HG02970 (cell line): ENCODE data around the gene SRGAP3.

Experiments
- ATAC-seq: cut with Tn5 transposase; IDR thresholded peaks from one replicate; pipeline ENCODE4 v1.9.1; 2021; ENCODE audit warnings: mild to moderate bottlenecking, moderate library complexity, moderate number of reproducible peaks; ENCODE audit not compliant: unreplicated experiment, low FRiP score

The SRGAP3 gene

DNA sequence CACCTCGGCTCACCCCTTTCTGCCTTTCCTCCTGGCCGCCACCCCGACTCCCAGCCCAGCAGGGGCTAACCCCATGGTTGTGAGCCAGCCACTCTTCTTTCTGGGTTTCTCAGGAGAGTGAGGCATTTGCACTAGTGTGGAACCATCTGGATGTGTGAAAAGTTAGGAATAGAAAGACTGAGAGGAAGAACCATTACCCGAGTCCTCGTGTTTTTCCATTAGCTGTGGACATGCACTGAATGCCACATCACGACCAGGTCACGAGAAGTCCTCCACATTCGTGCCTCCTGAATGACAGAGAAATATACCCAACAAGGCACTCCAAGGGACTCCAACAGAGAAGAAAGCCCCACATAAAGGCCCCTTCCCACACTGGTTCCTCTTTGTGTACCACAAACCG, 268.1 kb downstream of the SRGAP3 start:
- ATAC-seq = no peak

DNA sequence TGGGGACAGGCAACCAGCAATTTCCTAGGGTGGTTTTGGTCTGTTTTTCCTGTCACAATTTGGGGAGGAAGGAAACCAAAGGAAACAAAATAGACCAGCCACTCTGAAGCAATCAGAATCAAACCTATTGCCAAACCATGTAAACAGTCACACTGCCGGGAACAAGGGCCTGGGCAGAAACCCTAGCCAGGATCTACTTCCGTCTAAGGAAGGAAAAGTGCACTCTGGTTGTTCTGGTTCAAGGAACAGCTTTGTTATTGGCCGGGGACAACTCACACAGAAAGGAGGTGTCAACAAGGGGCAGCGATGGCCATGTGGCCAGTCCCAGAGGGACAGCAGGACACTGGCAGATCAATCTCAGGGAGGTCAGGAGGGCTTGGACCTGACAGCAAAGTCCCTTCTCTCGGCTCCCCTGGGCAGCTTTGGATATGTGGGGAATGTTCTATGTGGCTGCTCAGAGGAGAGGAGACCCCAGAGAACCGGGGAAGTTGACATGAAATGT, 268.6 kb downstream of the SRGAP3 start:
- no peak for ATAC-seq

DNA sequence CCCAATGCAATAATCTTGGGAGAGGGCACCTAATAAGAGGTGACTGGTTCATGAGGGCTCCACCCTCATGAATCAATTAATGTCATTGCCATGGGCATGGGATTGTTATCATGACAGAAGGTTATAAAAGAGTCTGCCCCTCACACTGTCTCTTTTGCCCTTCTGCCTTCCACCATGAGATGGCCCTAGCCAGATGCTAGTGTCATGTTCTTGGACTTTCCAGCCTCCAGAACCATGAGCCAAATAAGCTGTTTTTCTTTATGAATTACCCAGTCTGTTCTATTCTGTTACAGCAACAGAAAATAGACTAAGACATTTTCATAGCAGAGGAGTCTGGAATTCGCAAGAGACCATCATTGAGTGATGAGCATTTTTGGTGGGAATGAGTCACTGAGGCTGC, 270.2 kb downstream of the SRGAP3 start:
- ATAC-seq = no peak

DNA sequence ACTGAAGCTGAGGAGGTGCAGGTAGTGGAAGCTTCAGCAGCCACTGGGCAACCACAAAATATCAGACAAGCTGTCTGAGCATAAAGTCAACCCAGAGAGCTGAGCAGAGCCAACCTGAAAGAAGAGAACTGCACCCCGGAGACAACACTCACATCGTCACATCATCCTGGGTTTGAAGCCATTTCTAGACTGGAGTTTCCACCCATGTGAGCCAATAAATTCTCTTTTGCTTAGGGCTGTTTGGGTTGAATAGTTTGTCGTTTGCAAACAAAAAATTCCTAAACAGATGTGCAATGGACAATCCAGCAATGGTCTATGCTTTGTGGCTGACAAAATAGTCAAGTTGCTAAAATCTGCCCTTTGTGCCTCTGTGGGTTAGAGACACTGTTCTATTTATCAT, 270.9 kb downstream of the SRGAP3 start:
- no peak for ATAC-seq

DNA sequence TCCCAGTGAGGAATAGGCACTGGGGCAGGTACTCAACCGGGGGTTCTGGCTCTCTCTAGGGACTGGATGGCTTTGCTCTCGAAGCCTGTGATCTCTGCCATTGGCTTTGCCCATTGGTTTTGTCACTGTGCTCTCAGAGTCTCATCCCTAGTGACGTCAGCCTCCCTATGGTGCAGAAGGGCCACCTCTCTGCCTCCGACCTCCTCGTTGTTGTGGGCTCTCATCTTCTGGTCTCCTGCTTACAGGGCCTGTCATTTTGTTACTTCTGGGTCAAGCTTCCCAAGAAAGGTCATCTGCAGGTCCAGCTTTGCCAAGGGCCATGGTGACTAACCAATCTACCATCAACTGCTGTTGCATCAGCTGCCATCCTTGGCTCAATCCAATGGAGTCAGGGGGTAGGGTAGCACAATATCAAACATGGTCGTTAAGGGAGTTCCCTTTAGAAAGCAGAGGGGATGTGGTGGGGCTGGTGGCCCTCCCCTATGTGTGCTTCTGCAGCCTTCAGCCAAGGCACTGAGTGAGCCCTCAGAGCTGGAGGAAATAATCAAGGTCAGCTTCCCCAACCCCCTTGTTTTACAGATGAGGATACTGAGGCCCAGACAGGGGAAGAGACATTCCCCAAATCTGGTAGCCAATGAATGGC, 272.8 kb downstream of the SRGAP3 start:
- ATAC-seq = no peak

DNA sequence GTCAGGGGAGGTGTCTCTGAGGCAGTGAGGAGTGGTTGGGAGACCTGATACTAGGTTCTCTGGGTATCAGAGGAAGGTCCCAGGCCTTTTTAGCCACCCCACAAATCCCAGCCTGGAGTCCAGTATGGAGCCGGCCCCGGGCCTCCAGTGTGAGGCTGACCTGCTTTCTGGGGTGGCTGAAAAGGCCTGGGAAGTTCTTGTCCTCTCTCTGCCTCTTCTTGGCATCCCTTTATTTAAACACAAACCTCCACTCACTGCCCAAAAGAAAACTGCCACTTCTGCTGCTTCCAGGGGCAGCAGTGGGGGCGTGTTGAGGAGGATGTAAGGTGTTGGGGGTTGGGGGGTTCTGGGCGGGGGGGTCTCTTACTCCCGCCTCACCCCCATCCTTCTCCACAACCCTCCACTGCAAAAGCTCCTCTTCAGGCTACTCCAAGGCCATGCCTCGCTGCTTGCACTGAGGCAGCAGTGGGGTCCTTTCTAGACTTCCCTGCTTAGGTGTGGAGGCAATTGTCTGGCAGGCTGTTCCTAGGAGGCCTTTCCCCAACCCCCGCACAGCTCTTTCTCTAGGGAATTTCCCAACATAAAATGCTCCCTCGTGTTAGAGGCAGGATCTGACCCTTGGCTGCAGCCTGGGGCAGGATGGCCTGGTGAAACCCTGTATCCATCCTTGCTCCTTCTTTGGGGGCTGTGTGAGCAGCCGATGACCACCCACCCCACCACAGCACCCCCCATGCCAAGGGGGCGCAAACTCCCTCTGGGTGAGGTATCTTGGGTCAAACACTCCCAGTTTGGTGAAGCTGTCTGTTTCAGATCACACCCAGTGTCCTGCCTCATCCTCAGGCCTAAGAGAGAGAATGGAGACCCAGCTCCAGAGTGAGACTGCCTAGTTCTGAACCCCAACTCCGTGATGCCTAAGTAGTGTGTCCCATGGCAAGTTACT, 274.1 kb downstream of the SRGAP3 start:
- ATAC-seq = no peak

DNA sequence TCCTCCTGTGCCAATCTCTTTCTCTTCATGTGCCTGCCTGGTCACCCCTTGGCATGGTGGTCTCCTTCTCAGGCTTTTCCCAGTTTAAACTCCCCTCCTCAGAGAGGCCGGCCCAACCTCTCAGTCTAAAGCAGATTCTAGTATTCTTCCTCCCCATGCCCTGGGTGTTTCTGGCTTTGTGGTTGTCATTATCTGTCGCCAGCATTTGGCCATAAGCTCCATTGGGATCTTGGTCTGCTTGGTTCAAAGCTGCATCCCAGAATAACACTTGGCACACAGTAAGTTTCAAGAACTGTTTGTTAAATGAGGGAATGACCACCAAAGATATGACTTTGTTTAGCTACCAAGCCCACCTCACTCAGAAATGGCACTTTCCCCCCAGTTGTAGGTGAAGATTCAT, 275.0 kb downstream of the SRGAP3 start:
- no peak for ATAC-seq

DNA sequence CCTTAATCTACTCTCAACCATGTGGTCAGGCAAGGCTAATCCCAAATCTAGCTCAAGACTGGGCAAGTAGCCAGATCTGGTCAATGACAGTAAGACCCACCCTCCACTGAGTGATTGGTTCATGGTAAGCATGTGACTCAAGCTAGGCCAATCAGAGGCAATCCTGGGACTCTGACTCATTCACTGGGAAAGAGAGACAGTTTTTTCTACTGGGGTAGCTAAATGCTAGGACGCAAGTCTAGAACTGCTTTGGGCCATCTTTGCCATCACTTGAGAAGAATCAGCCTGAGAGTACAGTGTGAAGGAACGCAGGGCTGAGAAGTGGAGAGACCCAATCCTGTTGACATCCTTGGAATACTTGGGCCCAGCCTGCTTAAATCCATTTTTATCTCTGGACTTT, 276.8 kb downstream of the SRGAP3 start:
- no peak for ATAC-seq

DNA sequence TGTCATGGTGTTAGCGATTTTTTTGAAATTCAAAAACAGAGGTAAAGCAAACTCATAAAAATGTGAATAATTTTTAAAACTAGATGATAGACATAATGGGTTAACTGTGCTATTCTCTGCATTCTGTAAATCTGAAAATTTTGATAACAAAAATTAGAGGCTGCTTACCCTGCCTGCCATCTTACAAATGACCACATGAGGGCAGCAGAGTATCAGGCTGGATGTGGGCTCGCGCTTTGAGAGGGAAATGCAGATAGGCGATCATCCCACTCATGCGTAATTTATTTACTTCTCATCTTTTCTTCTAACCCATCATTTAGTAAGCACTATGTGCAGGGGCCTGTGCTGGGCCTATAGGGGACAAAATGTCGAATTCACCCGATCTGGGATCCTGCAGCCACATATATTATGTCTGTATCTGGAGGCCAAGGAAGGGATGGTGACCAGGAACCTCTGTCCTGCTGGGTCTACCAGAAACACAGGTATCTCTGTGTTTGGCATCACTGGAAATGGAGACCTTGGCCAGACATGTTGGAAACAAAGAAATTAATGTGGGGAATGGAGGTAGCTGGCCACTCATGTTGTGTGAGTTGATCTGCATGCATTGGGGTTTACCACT, 278.4 kb downstream of the SRGAP3 start:
- ATAC-seq = no peak

DNA sequence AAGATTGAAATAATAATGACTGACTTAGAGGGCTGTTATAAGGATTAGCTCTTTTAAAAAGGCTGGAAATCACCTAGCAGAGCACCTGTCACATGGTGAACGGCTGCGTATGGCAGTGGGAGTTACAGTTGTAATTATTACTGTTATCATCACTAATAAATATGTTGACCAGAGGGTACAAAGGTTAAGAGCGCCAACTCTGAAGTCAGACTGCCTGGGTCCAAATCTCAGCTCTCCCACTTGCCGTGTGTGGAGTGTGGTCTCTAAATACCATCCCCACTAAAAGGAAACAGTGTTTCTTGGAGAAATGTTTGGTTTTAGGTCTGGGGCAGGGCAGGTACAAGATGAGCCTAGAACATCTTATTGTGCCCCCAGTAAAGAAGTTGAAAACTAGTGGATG, 280.2 kb downstream of the SRGAP3 start:
- no peak for ATAC-seq

DNA sequence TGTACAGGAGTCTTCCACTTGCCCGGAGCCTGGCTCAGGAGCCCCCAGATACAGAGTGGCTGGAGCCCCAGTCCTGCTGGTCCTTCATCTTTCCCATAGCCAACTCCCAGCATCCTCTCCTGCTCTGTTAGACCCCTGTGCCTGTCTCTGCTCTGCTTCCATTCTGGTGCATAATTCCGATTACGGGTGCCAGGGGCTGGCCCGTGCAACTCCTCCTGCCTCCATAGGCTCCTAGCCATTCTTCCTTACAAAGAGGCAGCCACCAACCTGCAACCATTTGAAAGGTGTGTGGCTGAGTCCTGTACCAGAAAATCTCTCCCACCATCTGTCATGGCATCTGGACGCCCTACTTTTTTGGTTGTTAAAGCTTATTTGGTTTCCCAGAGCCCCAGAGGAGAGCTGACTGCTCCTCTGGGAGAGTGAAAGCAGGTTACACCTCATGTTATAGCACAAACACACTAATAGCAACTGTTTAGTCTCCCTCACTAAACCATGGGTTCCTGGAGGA, 281.0 kb downstream of the SRGAP3 start:
- ATAC-seq = no peak

DNA sequence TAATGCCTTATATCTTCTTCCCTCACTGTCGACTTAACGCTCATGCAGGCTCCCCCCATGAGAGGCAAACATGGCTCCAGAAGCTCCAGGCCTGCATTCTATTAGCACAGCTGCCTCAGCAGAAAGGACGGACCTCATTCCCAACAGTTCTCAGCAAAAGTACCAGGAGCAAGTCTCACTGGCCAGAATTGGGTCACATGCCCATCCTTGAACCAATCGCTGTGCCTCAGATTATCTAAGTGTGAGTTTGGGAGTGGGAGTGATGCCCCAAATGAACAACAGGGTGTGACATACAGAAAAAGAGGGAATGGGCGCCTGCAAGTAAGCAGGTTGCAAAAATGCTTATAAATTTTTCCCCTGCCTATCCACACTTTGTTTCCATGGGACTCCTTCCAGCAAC, 281.9 kb downstream of the SRGAP3 start:
- ATAC-seq = no peak

DNA sequence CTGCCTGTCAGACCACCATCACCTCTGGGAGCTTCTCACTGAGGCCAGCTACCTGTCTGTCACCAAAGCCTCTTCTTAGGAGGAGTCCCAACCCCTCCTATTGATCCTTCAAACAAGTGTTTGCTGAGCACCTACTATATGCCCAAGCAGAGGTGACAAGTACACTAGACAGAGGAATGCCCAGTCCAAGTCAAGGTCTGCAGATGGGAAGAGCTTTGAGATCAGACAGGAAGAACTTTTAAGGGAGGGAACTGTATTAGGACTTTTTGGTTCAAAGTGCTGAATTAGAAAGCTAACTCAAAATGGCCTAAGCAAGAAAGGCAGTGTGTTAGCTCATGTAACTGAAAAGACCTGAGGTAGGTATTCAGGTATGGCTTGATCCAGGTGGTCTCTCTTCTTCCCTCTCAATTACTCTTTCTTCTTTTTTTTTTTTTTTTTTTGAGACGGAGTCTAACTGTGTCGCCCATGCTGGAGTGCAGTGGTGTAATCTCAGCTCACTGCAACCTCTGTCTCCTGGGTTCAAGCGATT, 282.6 kb downstream of the SRGAP3 start:
- ATAC-seq = no peak

DNA sequence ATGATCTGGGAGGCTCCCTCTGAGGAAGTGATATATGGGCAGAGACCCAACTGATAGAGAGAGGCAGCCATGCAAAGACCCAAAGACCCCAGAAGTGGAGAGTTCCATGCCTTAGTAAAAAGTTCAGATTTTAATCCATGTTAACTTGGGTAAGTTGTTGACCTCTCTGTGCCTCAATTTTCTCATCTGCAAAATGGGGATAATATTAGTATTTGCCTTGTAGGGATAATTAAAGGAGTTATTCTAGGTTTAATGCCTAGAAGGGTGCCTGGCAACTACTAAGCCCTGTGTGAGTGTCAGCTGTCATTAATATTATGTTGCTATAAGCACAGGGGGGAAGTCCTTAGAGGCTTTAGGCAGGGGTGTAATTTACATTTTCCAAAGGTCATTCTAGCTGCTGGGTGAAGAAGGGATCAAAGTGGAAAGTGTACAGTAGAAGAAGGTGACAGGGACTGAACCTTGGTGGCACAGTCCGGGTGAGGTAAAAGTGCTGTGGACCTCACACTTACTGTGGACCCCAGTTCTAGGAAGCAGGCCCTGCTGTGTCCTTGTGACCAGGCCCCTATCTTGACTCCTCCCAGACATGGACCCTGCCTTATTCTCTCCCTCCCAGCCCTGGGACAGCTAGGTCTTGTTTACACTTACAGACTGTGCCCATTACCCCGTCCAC, 283.2 kb downstream of the SRGAP3 start:
- ATAC-seq = no peak

DNA sequence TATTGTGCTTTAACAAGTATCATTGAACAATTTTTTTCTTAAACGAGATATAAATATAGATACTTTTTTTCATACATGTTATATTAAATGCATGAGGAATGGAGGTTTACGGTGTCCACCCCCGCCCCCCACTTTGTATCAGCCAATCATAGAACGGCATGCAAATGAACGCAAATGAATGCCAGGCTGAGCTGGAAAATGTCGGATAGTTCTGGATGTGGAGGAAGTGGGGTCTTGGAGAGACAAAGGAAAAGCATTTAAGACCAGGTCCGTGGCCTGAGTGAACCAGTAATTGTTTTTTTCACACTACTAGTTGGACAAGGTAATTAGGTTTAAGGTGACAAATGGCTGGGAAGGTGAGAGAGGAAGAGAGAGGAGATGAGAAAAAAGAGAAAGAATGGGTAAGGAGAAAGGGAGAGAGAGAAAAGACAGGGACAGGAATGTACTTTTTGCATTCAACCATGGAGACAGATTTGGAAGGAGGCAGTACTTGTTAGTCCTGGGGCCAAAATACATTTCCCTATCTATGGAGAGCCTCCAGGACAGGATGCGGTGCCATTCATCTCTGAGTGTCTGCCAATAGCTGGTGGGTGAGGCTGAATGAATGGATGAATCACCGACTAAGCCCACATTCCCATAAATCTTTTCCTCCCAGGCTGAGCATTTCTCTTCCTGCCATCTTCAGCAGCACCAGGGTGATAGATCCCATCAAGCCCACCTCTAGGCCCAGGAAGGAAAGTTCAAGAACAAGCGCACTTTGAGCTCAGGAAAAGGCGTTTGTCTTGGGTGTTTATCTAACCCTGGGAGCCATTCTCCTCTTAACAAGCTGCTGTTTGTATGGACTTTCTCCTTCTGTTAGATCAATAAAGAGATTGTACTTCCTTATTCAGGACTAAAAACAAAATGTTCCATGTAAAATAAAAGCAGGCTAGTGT, 284.7 kb downstream of the SRGAP3 start:
- ATAC-seq = no peak

DNA sequence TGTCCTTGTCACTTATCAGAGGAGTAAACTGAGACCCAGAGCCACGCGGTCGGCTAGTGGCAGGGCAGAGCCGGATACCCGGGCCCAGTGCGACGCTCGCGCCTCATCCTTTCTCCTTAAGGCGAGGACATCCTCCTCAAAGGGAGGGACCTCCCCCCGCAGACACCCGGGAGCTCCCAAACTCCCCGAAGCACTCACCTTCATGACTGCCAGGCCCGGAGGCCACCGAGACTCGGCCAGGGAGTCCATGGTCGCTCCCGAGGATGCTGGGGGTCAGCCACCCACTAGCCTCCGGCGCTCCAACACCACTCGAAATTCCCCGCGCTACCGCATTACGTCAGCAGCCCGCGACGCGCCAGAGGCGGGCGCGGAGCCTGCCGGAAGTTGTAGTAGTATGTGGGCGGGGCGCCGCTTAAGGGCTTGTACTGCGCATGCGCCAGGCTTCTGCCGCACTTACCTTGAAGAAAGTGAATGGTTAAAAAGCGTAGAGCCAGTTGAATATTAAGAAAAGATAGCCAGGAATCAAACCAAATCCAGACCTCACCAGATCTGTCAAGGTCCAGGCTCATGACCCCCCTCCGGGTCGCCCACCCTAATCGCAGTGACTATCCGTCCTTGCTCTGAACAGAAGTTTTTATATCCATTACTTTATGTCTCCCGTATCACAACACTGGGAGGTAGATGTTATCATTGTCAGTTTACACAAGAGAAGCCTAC, 286.2 kb downstream of the SRGAP3 start, which contains the start of gene RAD18:
TSS of gene RAD18 (minus strand) at position 336 of the 717 bp plus-strand sequence. CDS start at position 249, 87 bp downstream.
- ATAC-seq = peak; percentile 97

DNA sequence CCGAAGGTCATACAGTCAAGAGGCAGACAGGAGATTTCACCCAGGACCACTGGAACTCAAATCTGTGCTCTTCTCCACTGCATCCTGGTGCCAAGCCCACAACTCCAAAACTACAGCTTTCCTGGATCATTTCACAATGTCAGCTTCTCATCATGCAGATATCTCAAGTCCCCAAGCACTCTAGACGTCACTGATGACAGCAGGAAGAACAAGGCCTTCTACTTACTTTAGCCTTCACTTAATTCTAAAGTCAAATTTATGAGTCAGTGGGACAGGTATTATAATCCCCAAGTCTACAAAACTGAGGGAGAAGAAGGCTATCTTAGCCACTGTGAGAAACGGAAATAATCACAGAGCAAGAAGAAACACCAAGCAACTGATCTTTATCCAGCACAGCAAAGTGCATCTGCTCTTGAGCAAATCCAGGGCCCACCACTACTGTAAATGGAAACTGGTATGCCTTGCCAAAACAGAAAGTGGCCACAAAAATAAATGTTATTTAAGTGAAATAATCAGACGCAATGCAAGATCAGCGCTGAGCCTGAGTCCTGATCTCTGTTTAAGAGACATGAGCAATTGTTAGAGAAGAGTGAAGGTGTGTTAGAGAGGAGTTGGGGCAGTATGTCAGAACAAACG, 287.1 kb downstream of the SRGAP3 start:
- no peak for ATAC-seq

DNA sequence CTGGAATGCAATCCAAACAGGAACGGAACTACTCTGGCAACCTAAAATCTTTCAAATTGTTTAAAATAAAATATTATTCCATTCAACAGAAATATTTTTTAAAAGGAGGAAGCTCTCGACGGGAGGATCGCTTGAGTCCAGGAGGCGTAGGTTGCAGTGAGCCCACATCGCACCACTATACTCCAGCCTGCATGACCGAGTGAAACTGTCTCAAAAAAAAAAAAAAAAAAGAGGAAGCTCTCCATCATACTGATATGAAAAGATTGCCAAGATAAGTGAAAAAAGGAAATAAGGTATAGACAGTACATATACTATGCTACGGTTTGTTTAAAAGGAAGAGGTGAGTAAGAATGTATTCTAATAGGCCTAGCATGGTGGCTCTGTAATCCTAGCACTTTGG, 289.8 kb downstream of the SRGAP3 start:
- ATAC-seq = no peak
